KMS-11 (cell line): ENCODE data around the gene IKZF4.
"Not testable (repeated sequence)": the region's sequence is repeated elsewhere in the genome, so short reads cannot be mapped to it uniquely, and the experiment has no call there.

Experiments used
- H2AFZ ChIP-seq: fragments of 200-600 bp; sonication (generic); 2 replicates; pipeline ENCODE4 v1.6.1; 2016; ENCODE audit warnings: antibody characterized with exemption, mixed run types, low read depth
- H3K27ac ChIP-seq: fragments of 200-600 bp; sonication (generic); 2 replicates; pipeline ENCODE4 v1.6.1; 2016; ENCODE audit warnings: mild to moderate bottlenecking, mixed run types
- H3K27me3 ChIP-seq: fragments of 200-600 bp; sonication (generic); 2 replicates; pipeline ENCODE4 v1.6.1; 2017; ENCODE audit warnings: mild to moderate bottlenecking, low read depth, mixed run types, moderate library complexity; ENCODE audit not compliant: insufficient read depth
- H3K36me3 ChIP-seq: fragments of 200-600 bp; sonication (generic); 2 replicates; pipeline ENCODE4 v1.6.1; 2017; ENCODE audit warnings: mild to moderate bottlenecking, mixed run types; ENCODE audit not compliant: insufficient read depth
- H3K4me1 ChIP-seq: fragments of 200-600 bp; sonication (generic); 2 replicates; pipeline ENCODE4 v1.6.1; 2016; ENCODE audit warnings: mild to moderate bottlenecking, low read depth, mixed run types; ENCODE audit not compliant: poor library complexity, severe bottlenecking
- H3K4me2 ChIP-seq: fragments of 200-600 bp; sonication (generic); 2 replicates; pipeline ENCODE4 v1.7.0; 2016; ENCODE audit warnings: mild to moderate bottlenecking, mixed run types
- H3K4me3 ChIP-seq: fragments of 200-600 bp; sonication (generic); IDR thresholded peaks from 2 replicates; pipeline ENCODE4 v1.6.1; 2017; ENCODE audit warnings: low read depth, low read length, mixed read lengths; ENCODE audit not compliant: insufficient read depth
- H3K79me2 ChIP-seq: fragments of 200-600 bp; sonication (generic); 2 replicates; pipeline ENCODE4 v1.6.1; 2016; ENCODE audit warnings: low read depth, mixed run types; ENCODE audit not compliant: insufficient read depth
- H3K9ac ChIP-seq: fragments of 200-600 bp; sonication (generic); 2 replicates; pipeline ENCODE4 v1.6.1; 2016; ENCODE audit warnings: mild to moderate bottlenecking, mixed run types
- H4K20me1 ChIP-seq: fragments of 200-600 bp; sonication (generic); 2 replicates; pipeline ENCODE4 v1.6.1; 2016; ENCODE audit warnings: mild to moderate bottlenecking, mixed run types; ENCODE audit not compliant: insufficient read depth
- CTCF ChIP-seq: fragments of 200-600 bp; sonication (generic); conservative IDR thresholded peaks from 2 replicates; pipeline ENCODE4 v1.6.1; 2017; ENCODE audit warnings: low read depth, mild to moderate bottlenecking, antibody characterized with exemption, low read length, moderate library complexity, mixed read lengths

Gene IKZF4

GRCh38 chr12:56042843-56043242, 22.0 kb downstream of the IKZF4 start:
- Histone ChIP-seq H3K36me3 (peaks cover 30% of the 10 kb centered on the region; the same call in 1 of the 2 replicates), H3K4me3 (peak overlapping the region; percentile 86), H3K27me3 (no peaks in the 10 kb centered on the region), H3K27ac (peak overlapping the region; percentile 58), H3K4me1 (peaks cover 38% of the 10 kb centered on the region), H3K9ac (peak overlapping the region; percentile 68), H3K4me2 (peak overlapping the region; percentile 93), H4K20me1 (peaks cover 7% of the 10 kb centered on the region; the same call in 1 of the 2 replicates), H3K79me2 (peaks cover 33% of the 10 kb centered on the region), H2AFZ (no peak overlapping the region)
- TF ChIP-seq CTCF: no peak

GRCh38 chr12:56046027-56046780, 25.4 kb downstream of the IKZF4 start:
- no peak for TF ChIP-seq CTCF
- H3K36me3 ChIP-seq: peaks cover 30% of the 10 kb centered on the region; the same call in 1 of the 2 replicates
- H4K20me1 ChIP-seq: peaks cover 7% of the 10 kb centered on the region; the same call in 1 of the 2 replicates
- H2AFZ ChIP-seq: no peak overlapping the region
- no peaks in the 10 kb centered on the region for H3K27me3 ChIP-seq
- no peak overlapping the region for H3K4me2 ChIP-seq
- no peak overlapping the region for H3K4me3 ChIP-seq
- peaks cover 27% of the 10 kb centered on the region for H3K4me1 ChIP-seq
- H3K9ac ChIP-seq: no peak overlapping the region
- no peak overlapping the region for H3K27ac ChIP-seq
- H3K79me2 ChIP-seq: peaks cover 33% of the 10 kb centered on the region

- H3K4me1 ChIP-seq: no peaks in the 10 kb centered on the region
- no peaks in the 10 kb centered on the region for H3K36me3 ChIP-seq
- H2AFZ ChIP-seq: no peak overlapping the region
- no peaks in the 10 kb centered on the region for H3K79me2 ChIP-seq
- H3K4me2 ChIP-seq: no peak overlapping the region
- no peak overlapping the region for H3K27ac ChIP-seq
- no peaks in the 10 kb centered on the region for H3K27me3 ChIP-seq
- no peak for TF ChIP-seq CTCF
- H4K20me1 ChIP-seq: no peaks in the 10 kb centered on the region
- H3K9ac ChIP-seq: no peak overlapping the region
- H3K4me3 ChIP-seq: no peak overlapping the region
Measured at GRCh38 chr12:56053407-56053893, 32.6 kb downstream of the IKZF4 start.

- H3K4me2 ChIP-seq, H2AFZ ChIP-seq, H3K79me2 ChIP-seq, H3K4me3 ChIP-seq, H4K20me1 ChIP-seq, H3K4me1 ChIP-seq, H3K27ac ChIP-seq, H3K27me3 ChIP-seq, H3K9ac ChIP-seq, H3K36me3 ChIP-seq: not testable (repeated sequence)
Measured at GRCh38 chr12:56059964-56060363, 39.1 kb downstream of the IKZF4 start.

GRCh38 chr12:56061982-56062381, 41.1 kb downstream of the IKZF4 start:
- no peak for TF ChIP-seq CTCF
- Histone ChIP-seq H3K4me1 (no peaks in the 10 kb centered on the region), H3K27ac (no peak overlapping the region), H2AFZ (no peak overlapping the region), H3K79me2 (no peaks in the 10 kb centered on the region), H3K4me2 (no peak overlapping the region), H3K4me3 (no peak overlapping the region), H4K20me1 (no peaks in the 10 kb centered on the region), H3K9ac (no peak overlapping the region), H3K27me3 (no peaks in the 10 kb centered on the region), H3K36me3 (no peaks in the 10 kb centered on the region)
